RWPE1 (cell line): ENCODE results near the gene TNS1.
A peak's percentile ranks its signal among the peaks of the same experiment; 100 is the strongest.

Experiments
- CTCF ChIA-PET: fragments of 350-600 bp; sonication (Branson Sonifier 250); formaldehyde crosslinking; extraction: SDS; loops from one replicate; lab custom pipeline; 2021; lab: Yijun Ruan, JAX
- POLR2A ChIA-PET: fragments of 400-600 bp; formaldehyde crosslinking; extraction: SDS; loops from one replicate; lab custom pipeline; 2020; ENCODE audit warnings: antibody characterized with exemption; ENCODE audit not compliant: low non-redundant PET; lab: Yijun Ruan, JAX
- DNase-seq: peaks from one replicate; pipeline ENCODE4 v3.0.0; 2012; ENCODE audit warnings: low spot score
- H3K27ac ChIP-seq: fragments of 450-650 bp; 2 replicates; pipeline ENCODE4 v1.5.1; 2017
- TF ChIP-seq, protein P1 (sequence below): fragments of 450-650 bp; conservative IDR thresholded peaks from 2 replicates; pipeline ENCODE4 v1.5.1; 2017; ENCODE audit warnings: low read depth, mild to moderate bottlenecking

TNS1 gene

DNA sequence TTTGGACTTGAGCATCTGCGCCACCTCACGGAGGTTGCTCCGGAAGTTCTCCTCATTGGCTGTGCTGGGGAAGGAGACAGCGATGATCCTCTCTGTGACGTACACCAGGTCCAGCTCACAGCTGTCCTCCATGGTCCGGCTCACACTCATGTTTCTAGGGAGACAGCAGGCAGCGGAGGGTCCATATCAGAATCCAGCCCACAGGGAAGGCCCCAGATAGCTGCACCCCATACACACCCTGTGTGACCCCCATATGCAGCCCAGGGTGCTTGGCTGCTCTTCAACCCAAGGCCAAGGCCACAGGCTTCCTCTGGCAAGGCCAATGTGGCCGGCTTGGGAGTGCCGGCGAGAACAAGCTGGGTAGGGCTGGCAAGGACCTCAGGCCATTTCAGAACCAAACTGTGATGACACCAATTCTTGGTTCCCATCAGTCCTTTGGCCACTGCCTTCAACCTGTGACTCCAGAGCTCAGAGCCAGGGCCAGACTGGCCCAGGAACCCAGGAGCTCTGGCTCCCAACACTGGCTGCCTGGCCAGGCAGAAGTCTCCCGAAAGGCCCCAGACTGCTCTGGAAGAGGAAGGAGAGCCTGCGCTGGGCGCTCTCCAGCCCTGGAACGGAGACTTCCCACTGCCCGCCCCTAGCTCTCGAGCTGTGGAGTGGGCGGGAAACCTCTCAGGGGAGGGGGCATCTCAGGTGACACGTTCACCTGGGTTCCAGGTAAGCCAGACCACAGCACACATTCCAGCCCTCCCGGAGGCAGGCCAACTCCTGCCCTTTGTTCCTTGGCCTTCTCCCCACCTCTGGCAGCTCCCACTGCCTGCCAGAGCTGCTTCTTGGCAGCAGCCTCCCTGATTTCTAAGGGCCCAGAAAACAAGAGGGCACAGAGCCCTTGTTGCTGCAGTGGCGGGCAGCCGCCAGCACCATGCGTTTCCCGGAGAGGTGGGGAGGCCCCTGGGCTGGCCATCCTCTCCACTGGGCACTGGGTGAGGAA lies 104.7 kb downstream of the TNS1 start:
- peak overlapping the region; percentile 92 for H3K27ac ChIP-seq
- ChIA-PET POLR2A (no interaction called here), CTCF (interaction anchor here (1.2 to 1.4 kb wide), 2 partner anchors 109 kb away, joined by 3 read pairs; no protein-coding TSS in a partner anchor)
- TF ChIP-seq, protein P1, sequence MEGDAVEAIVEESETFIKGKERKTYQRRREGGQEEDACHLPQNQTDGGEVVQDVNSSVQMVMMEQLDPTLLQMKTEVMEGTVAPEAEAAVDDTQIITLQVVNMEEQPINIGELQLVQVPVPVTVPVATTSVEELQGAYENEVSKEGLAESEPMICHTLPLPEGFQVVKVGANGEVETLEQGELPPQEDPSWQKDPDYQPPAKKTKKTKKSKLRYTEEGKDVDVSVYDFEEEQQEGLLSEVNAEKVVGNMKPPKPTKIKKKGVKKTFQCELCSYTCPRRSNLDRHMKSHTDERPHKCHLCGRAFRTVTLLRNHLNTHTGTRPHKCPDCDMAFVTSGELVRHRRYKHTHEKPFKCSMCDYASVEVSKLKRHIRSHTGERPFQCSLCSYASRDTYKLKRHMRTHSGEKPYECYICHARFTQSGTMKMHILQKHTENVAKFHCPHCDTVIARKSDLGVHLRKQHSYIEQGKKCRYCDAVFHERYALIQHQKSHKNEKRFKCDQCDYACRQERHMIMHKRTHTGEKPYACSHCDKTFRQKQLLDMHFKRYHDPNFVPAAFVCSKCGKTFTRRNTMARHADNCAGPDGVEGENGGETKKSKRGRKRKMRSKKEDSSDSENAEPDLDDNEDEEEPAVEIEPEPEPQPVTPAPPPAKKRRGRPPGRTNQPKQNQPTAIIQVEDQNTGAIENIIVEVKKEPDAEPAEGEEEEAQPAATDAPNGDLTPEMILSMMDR, result no peak
- no peak for DNase-seq

DNA sequence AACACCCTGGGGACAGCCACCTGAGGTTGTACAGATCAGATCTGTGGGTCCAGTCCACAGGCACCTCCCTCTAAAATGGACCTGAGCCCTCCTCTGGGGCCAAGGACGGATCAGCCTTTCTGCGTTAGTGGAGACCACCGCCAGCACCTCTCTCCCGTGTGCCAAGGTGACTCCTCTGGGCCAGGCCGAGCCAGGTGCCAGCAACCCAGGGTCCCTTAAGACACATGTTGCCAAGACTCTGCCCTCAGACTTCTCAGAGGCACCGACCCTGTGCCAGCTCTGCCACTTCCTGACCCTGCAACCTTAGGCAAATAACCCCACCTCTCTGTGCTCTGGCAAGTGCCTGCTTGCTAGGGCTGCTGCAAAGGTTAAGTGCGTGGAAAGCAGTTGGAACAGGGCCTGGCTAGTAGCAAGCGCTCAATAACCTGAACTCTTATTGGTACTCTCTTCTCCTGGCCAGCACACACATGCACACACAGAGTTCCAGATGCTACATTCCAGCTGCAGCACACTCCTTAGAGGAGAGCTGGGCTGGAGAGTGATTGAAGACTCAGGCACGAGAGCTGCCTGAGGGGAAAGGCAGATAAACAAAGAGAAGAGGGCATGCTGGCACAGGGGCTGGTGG lies 105.6 kb downstream of the TNS1 start:
- TF ChIP-seq, protein P1, result no peak
- ChIA-PET POLR2A (no interaction called here), CTCF (interaction anchor here (1.4 kb wide), 1 partner anchor 108 kb away, joined by 3 read pairs; no protein-coding TSS in a partner anchor)
- H3K27ac ChIP-seq, result peak overlapping the region; percentile 92
- DNase-seq, result peak; percentile 29

DNA sequence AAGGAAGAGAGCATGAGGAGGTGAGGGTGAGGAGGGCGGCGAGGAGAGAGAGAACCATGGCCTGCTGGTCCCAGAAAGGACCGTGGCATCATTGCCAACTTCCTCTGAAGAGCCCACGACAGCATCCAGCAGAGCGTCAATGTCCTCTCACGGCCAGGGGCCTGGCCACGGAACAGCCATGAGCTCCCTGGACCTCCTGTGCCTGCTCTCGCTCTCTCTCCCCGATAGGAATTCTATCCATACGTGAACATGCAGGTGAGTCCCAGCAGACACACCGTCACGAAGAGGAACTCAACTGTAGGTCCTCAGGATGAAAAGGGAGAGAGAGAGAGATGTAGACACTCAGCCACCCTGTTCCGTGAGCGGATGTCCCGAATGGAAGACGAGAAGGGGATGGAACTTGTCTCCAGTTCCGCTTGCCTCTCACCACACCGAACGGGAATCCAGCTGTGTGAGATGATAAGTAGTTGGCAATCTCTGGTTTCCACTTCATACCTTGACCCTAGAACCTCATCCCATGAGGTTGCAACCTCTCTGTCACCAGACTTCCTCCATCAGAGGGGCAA lies 107.6 kb downstream of the TNS1 start:
- POLR2A ChIA-PET, result no interaction called here
- TF ChIP-seq, protein P1, result no peak
- CTCF ChIA-PET, result interaction anchor here (0.9 kb wide), 1 partner anchor 110 kb away, joined by 3 read pairs; no protein-coding TSS in a partner anchor
- DNase-seq, result no peak
- H3K27ac ChIP-seq, result no peak overlapping the region

DNA sequence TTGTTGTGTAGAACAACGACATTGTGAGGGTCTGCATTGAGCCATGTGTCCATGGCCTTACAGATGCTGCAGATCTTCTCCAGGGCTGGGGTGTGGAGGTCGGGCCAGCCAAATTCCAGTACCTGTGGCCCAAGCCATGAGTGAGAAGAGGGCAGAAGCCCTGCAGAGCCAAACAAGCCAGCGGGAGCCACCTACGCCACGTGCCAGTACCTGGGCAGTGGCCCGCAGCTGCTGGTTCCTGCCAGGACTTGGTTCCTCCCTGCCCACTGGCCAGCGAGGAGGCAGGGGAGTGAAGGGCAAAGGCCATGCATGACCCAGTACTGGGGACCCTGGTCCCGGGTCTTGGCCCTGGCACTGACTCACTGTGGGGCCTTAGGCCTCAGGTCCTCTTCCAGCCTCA lies 109.4 kb downstream of the TNS1 start:
- TF ChIP-seq, protein P1, result no peak
- CTCF ChIA-PET, result no interaction called here
- no peak overlapping the region for H3K27ac ChIP-seq
- no peak for DNase-seq
- POLR2A ChIA-PET, result no interaction called here

DNA sequence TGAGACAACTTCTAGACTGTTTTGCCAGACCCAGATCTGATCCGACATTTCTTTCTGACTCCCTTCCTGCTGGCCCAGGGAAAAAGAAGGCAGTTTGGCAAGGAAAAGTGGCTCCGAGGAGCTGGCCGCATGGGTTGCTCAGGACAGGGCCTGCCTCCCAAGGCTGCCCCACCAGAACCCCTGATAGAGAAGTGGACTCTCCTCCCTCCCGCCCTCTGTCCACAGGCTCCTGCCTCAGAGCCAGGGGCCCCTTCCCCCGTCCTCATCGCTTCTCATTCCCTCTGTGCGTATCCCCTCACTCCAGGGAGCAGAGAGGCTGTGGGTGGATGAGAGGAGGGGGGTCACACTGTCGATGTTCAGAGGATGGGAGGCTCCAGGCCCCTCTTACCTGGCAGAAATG lies 110.2 kb downstream of the TNS1 start:
- no peak overlapping the region for H3K27ac ChIP-seq
- TF ChIP-seq, protein P1, result no peak
- CTCF ChIA-PET, result no interaction called here
- no peak for DNase-seq
- POLR2A ChIA-PET, result no interaction called here

DNA sequence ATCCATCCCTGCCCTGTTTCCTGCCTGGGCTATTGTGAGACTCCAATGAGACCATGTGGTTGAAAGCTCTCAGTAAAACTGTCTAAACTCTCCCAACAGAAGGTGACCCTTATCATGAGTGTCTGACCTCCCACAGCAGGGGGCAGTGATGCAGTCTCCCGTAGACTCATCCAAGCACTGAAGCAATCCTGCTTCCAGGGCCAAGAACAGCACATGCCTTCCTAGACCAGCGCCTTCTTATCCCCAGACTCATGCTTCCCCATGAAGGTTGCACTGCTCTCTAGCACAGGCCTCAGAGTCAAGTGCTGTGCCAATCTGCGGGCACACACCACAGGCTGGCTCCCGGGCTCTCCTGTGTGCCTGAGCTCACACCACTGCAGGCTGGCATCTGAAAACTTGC lies 112.3 kb downstream of the TNS1 start:
- no peak overlapping the region for H3K27ac ChIP-seq
- DNase-seq, result no peak
- TF ChIP-seq, protein P1, result no peak
- ChIA-PET CTCF (interaction anchor here (1.4 kb wide), 1 partner anchor 30 kb away, joined by 5 read pairs; no protein-coding TSS in a partner anchor), POLR2A (no interaction called here)
